ENCODE results near the gene ELAC2. TPM values are rescaled to one million over a fixed set of nuclear protein-coding genes. Genes with fewer than 3 reads are reported as not detected.

ELAC2 gene
- total RNA-seq, 1 donor from 2014 or later: 43.1 TPM

- H3K27me3 Mint-ChIP-seq (ENCODE audit: low read depth): no peaks in the 10 kb centered on the region
- no peak overlapping the region for H3K27ac Mint-ChIP-seq (ENCODE audit: unreplicated experiment)
- H3K4me3 Mint-ChIP-seq (ENCODE audit: unreplicated experiment): no peak overlapping the region
- H3K9me3 Mint-ChIP-seq (ENCODE audit: low read depth): peaks cover 9% of the 10 kb centered on the region
- no peaks in the 10 kb centered on the region for H3K4me1 Mint-ChIP-seq (ENCODE audit: low read depth)
- DNase-seq (ENCODE audit: low spot score): no peak
- peaks cover 10% of the 10 kb centered on the region for H3K36me3 Mint-ChIP-seq (ENCODE audit: low read depth)
- no peak for TF ChIP-seq CTCF (IDR thresholded peaks at IDR 0.05)
Measured at GRCh38 chr17:12959441-12959840, 58.4 kb downstream of the ELAC2 start.

GRCh38 chr17:12958786-12959185 lies 59.0 kb downstream of the ELAC2 start:
- DNase-seq (ENCODE audit: low spot score): no peak
- H3K27ac Mint-ChIP-seq (ENCODE audit: unreplicated experiment): no peak overlapping the region
- TF ChIP-seq CTCF (IDR thresholded peaks at IDR 0.05): no peak
- H3K4me1 Mint-ChIP-seq (ENCODE audit: low read depth): no peaks in the 10 kb centered on the region
- peaks cover 10% of the 10 kb centered on the region for H3K36me3 Mint-ChIP-seq (ENCODE audit: low read depth)
- H3K4me3 Mint-ChIP-seq (ENCODE audit: unreplicated experiment): no peak overlapping the region
- peaks cover 9% of the 10 kb centered on the region for H3K9me3 Mint-ChIP-seq (ENCODE audit: low read depth)
- H3K27me3 Mint-ChIP-seq (ENCODE audit: low read depth): no peaks in the 10 kb centered on the region

GRCh38 chr17:12955521-12955920 lies 62.3 kb downstream of the ELAC2 start:
- H3K36me3 Mint-ChIP-seq (ENCODE audit: low read depth): peaks cover 13% of the 10 kb centered on the region
- no peak for DNase-seq (ENCODE audit: low spot score)
- TF ChIP-seq CTCF (IDR thresholded peaks at IDR 0.05): no peak
- H3K4me1 Mint-ChIP-seq (ENCODE audit: low read depth): no peaks in the 10 kb centered on the region
- peaks cover 9% of the 10 kb centered on the region for H3K9me3 Mint-ChIP-seq (ENCODE audit: low read depth)
- H3K27ac Mint-ChIP-seq (ENCODE audit: unreplicated experiment): no peak overlapping the region
- H3K4me3 Mint-ChIP-seq (ENCODE audit: unreplicated experiment): no peak overlapping the region
- no peaks in the 10 kb centered on the region for H3K27me3 Mint-ChIP-seq (ENCODE audit: low read depth)

GRCh38 chr17:12953156-12953555 lies 64.7 kb downstream of the ELAC2 start:
- Mint-ChIP-seq H3K9me3 (ENCODE audit: low read depth) (peaks cover 9% of the 10 kb centered on the region), H3K27me3 (ENCODE audit: low read depth) (no peaks in the 10 kb centered on the region), H3K36me3 (ENCODE audit: low read depth) (peaks cover 16% of the 10 kb centered on the region), H3K4me1 (ENCODE audit: low read depth) (no peaks in the 10 kb centered on the region), H3K4me3 (ENCODE audit: unreplicated experiment) (no peak overlapping the region), H3K27ac (ENCODE audit: unreplicated experiment) (no peak overlapping the region)
- no peak for DNase-seq (ENCODE audit: low spot score)
- no peak for TF ChIP-seq CTCF (IDR thresholded peaks at IDR 0.05)

GRCh38 chr17:12952012-12952411 lies 65.8 kb downstream of the ELAC2 start:
- Mint-ChIP-seq H3K4me1 (ENCODE audit: low read depth) (no peaks in the 10 kb centered on the region), H3K27me3 (ENCODE audit: low read depth) (no peaks in the 10 kb centered on the region), H3K4me3 (ENCODE audit: unreplicated experiment) (no peak overlapping the region), H3K9me3 (ENCODE audit: low read depth) (peaks cover 4% of the 10 kb centered on the region), H3K27ac (ENCODE audit: unreplicated experiment) (no peak overlapping the region), H3K36me3 (ENCODE audit: low read depth) (peaks cover 19% of the 10 kb centered on the region)
- no peak for TF ChIP-seq CTCF (IDR thresholded peaks at IDR 0.05)
- DNase-seq (ENCODE audit: low spot score): no peak

Measured in chondrocyte (in vitro differentiated cells).